Upper lobe of left lung (tissue), 6 donors: Measurements from ENCODE around the gene ZNF605. TPM values are rescaled to one million over a fixed set of nuclear protein-coding genes. Genes with fewer than 3 reads are reported as not detected.
A peak's percentile ranks its signal among the peaks of the same experiment; 100 is the strongest.

ENCODE experiments used
- ATAC-seq, 2 donors: fragments of 200-7000 bp; cut with Tn5 transposase; one replicate each; pipeline ENCODE4 v1.9.1; 2022; ENCODE audit warnings: mild to moderate bottlenecking in 2 of 2, moderate library complexity in 2 of 2; ENCODE audit not compliant: low FRiP score in 2 of 2
- DNase-seq, 2 donors: peaks; one replicate each; pipeline ENCODE4 v3.0.0-alpha.2; 2019 to 2020
- H3K27ac ChIP-seq, 4 donors: fragments of 200-600 bp; sonication (generic); one replicate each; pipeline ENCODE4 v1.5.1; 2016 to 2019
- H3K27me3 ChIP-seq, 4 donors: fragments of 200-600 bp; sonication (generic); one replicate each; pipeline ENCODE4 v1.5.1; 2017 to 2019
- H3K36me3 ChIP-seq, 4 donors: fragments of 200-600 bp; sonication (generic); one replicate each; pipeline ENCODE4 v1.5.1; 2016 to 2019
- H3K4me1 ChIP-seq, 4 donors: fragments of 200-600 bp; sonication (generic); one replicate each; pipeline ENCODE4 v1.5.1; 2018 to 2019
- H3K4me3 ChIP-seq, 4 donors: fragments of 200-600 bp; sonication (generic); one replicate each; pipeline ENCODE4 v1.5.1; 2017 to 2019; ENCODE audit warnings: mild to moderate bottlenecking in 2 of 4, moderate library complexity in 1 of 4
- H3K9me3 ChIP-seq, 4 donors: fragments of 200-600 bp; sonication (generic); one replicate each; pipeline ENCODE4 v1.5.1; 2018 to 2019
- CTCF ChIP-seq, 6 experiments: fragments of 450-650 bp in 4 of 6; fragments of 200-600 bp in 2 of 6; sonication (generic) in 2 of 6; IDR thresholded peaks; one replicate each; pipeline ENCODE4 v1.5.1; 2016 to 2019; ENCODE audit warnings: antibody characterized with exemption in 6 of 6
- EP300 ChIP-seq, 4 donors: sonication (generic); formaldehyde crosslinking; IDR thresholded peaks; one replicate each; pipeline ENCODE4 v1.5.1; 2017; ENCODE audit warnings: antibody characterized with exemption in 4 of 4, control low read depth in 2 of 4
- POLR2A ChIP-seq, 4 donors: fragments of 450-650 bp; IDR thresholded peaks; one replicate each; pipeline ENCODE4 v1.5.1; 2016 to 2017; ENCODE audit warnings: antibody characterized with exemption in 4 of 4, mild to moderate bottlenecking in 2 of 4
- POLR2AphosphoS5 ChIP-seq, 2 donors: sonication (generic); formaldehyde crosslinking; IDR thresholded peaks; one replicate each; pipeline ENCODE4 v1.5.1; 2017; ENCODE audit warnings: antibody characterized with exemption in 2 of 2
- WGBS, 2 donors: methylation state at CpG; one replicate each; pipeline ENCODE4 v1.1.5; 2017 to 2018; 5-methylcytosine and 5-hydroxymethylcytosine counted together
- total RNA-seq, 6 donors: library from RNA; depleted of rRNA in 4 of 6; stranded (reverse); fragments of >200 nt in 4 of 6; gene quantifications; one replicate each; pipeline versions ENCODE4 v1.1.0 to v1.2.1, GENCODE V29; 2016 to 2021
- donor health status: DM: no; HTN: no; CAD: no; lungs with moderate emphysema.
- donor health status: DM: no; HTN: yes; CAD: no; lungs with severe emphysema.

ZNF605 gene
- total RNA-seq: 10 to 100 TPM in 2 of 6 donors, 1 to 10 TPM in 4; 6.5 to 24.1 (median 9.4) TPM

DNA sequence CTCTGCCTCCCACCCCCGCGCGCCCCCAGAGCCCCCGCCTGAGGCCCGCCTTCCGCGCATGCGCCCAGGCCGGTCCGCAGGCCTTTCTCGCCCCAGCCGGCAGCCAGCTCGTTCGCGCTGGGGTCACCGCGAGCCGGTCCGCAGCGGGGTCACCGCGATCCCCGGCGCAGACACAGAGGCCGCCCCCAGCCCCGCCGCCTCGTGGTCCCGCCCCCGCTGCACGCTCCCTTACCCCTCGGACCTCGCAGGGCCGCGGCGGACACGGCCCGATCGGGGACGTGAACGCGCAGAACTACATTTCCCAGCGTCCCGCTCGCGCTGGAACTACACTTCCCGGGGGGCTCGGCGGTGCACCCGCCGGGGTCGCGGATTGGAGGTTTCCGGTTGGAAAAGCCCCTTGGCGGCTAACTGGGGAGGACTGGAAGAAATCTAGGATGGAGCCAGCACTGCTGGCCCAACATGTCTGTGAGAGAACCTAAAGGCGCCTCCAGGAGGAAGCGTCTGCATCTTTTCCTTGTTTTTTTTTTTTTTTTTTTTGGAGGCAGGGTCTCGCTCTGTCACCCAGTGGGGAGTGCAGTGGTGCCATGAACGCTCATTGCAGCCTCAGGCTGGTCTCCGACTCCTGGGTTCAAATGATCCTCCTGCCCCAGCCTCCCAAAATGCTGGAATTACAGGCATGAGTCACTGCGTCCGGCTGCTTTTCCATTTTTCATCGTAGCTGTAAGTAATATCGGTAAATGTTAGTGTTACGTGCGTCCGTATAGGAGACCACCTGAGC is at the start of gene ZNF605:
Gene ZNF605 (minus strand): TSS at position 296 of the 778 bp plus-strand sequence. CDS start 10,671 bp downstream, outside the sequence.
- WGBS, 2 donors: 5 to 10% methylated on average over 19 to 25 of the region's 67 CpGs
- Histone ChIP-seq H3K4me1 (peaks cover 13 to 28% (median 17%) of the 10 kb centered on the region in 4 donors), H3K27me3 (no peaks in the 10 kb centered on the region), H3K4me3 (peak within 1 kb of the TSS; percentile 59 to 97 (median 78)), H3K36me3 (peaks cover 0 to 3% (median 1%) of the 10 kb centered on the region in 4 donors), H3K27ac (peak within 1 kb of the TSS; percentile 88 to 93 (median 90)), H3K9me3 (peaks cover 0 to 24% (median 20%) of the 10 kb centered on the region in 4 donors)
- peak; percentile 89 to 98 for ATAC-seq
- TF ChIP-seq POLR2A (IDR thresholded peaks at IDR 0.05): peak in 1 of 4 donors; percentile 49
- peak; percentile 53 to 66 for TF ChIP-seq POLR2AphosphoS5 (IDR thresholded peaks at IDR 0.05)
- TF ChIP-seq CTCF (IDR thresholded peaks at IDR 0.05): no peak
- no peak for TF ChIP-seq EP300 (IDR thresholded peaks at IDR 0.05)
- DNase-seq: peak; percentile 89 to 96

GRCh38 chr12:132998741-132999140 is 42.6 kb upstream of the ZNF605 start:
- Histone ChIP-seq H3K36me3 (peaks cover 0 to 18% (median 17%) of the 10 kb centered on the region in 4 donors), H3K4me3 (no peak overlapping the region), H3K4me1 (no peaks in the 10 kb centered on the region), H3K27ac (no peak overlapping the region), H3K9me3 (peaks cover 66 to 99% (median 96%) of the 10 kb centered on the region in 4 donors), H3K27me3 (no peaks in the 10 kb centered on the region)
- TF ChIP-seq CTCF (IDR thresholded peaks at IDR 0.05) (no peak), POLR2AphosphoS5 (IDR thresholded peaks at IDR 0.05) (no peak), POLR2A (IDR thresholded peaks at IDR 0.05) (no peak), EP300 (IDR thresholded peaks at IDR 0.05) (no peak)
- DNase-seq (no peak), ATAC-seq (no peak)
- WGBS, 2 donors: 18 to 71% methylated on average over 1 of the region's 1 CpG

- DNase-seq: no peak
- peaks cover 8 to 34% (median 28%) of the 10 kb centered on the region in 4 donors for H3K9me3 ChIP-seq
- peaks cover 0 to 18% (median 6%) of the 10 kb centered on the region in 4 donors for H3K36me3 ChIP-seq
- H3K4me3 ChIP-seq: peak overlapping the region; percentile 53 to 97 (median 75)
- peaks cover 8 to 24% (median 13%) of the 10 kb centered on the region in 4 donors for H3K4me1 ChIP-seq
- TF ChIP-seq CTCF (IDR thresholded peaks at IDR 0.05) (no peak), EP300 (IDR thresholded peaks at IDR 0.05) (no peak), POLR2A (IDR thresholded peaks at IDR 0.05) (no peak), POLR2AphosphoS5 (IDR thresholded peaks at IDR 0.05) (no peak)
- peak in 1 of 2 donors; percentile 15 for ATAC-seq
- peak overlapping the region; percentile 74 to 90 (median 88) for H3K27ac ChIP-seq
- WGBS, 2 donors: 3 to 5% methylated on average over 7 to 11 of the region's 11 CpGs
- H3K27me3 ChIP-seq: no peaks in the 10 kb centered on the region
These were observed 30.7 kb upstream of the ZNF605 start for GRCh38 chr12:132986885-132987225.

GRCh38 chr12:132986001-132986884 is 30.1 kb upstream of the ZNF605 start, which contains the start of gene ZNF26:
Gene ZNF26, plus strand, starts transcription at chr12:132986367. Its CDS starts 474 bp downstream, at chr12:132986841.
- TF ChIP-seq EP300 (IDR thresholded peaks at IDR 0.05): no peak
- peak in 3 of 4 donors; percentile 15 to 75 (median 39) for TF ChIP-seq POLR2A (IDR thresholded peaks at IDR 0.05)
- peak in 1 of 6 experiments; percentile 26 for TF ChIP-seq CTCF (IDR thresholded peaks at IDR 0.05)
- TF ChIP-seq POLR2AphosphoS5 (IDR thresholded peaks at IDR 0.05): peak; percentile 90 to 92
- H3K4me3 ChIP-seq: peak within 1 kb of the TSS; percentile 53 to 97 (median 75)
- peaks cover 0 to 18% (median 5%) of the 10 kb centered on the region in 4 donors for H3K36me3 ChIP-seq
- H3K4me1 ChIP-seq: peaks cover 8 to 24% (median 13%) of the 10 kb centered on the region in 4 donors
- H3K9me3 ChIP-seq: peaks cover 7 to 28% (median 23%) of the 10 kb centered on the region in 4 donors
- 1% methylated on average over 8 to 50 of the region's 76 CpGs for WGBS, 2 donors
- no peaks in the 10 kb centered on the region for H3K27me3 ChIP-seq
- peak within 1 kb of the TSS; percentile 74 to 90 (median 88) for H3K27ac ChIP-seq
- DNase-seq (peak; percentile 91 to 96), ATAC-seq (peak; percentile 99 to 100)
